ENCODE results near the gene NPFFR2. TPM values are rescaled to one million over a fixed set of nuclear protein-coding genes. Genes with fewer than 3 reads are reported as not detected.

The NPFFR2 gene
- total RNA-seq, 1 experiment from 2014 or later = not detected

DNA sequence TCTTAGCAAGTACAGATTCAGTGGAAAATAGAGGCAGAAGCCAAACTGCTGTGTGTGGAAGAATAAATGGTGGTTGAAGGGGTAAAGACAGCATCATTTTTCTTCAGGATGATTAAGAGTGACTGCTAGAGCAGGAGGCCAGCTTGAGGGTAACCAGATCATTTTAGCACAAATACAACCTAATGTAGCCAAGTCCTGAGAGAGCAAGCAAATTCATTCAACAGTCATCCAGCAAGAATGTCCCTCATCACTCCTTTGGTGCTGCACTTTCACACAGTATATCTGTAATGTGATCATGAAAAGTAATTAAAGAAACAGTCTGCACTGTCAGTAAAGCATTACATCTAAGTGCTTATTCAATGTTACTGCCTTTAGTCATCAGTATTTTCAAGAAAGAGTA lies 44.8 kb downstream of the NPFFR2 start:
- ChIA-PET RAD21 (ENCODE audit: low non-redundant PET in 1 of 2, low total read pairs in 2 of 2, uncharacterized antibody in 2 of 2, unreplicated experiment in 2 of 2) (no interaction called here), CTCF (no interaction called here), POLR2A (no interaction called here)
- Histone ChIP-seq H3K36me3 (ENCODE audit: control insufficient read depth in 1 of 2, insufficient read depth in 2 of 2, low read length in 2 of 2) (no peaks in the 10 kb centered on the region), H3K27me3 (ENCODE audit: insufficient read depth, low read length) (no peaks in the 10 kb centered on the region), H3K79me2 (ENCODE audit: insufficient read depth, low read length) (no peaks in the 10 kb centered on the region), H3K9me2 (ENCODE audit: insufficient read depth) (no peaks in the 10 kb centered on the region), H4K20me1 (ENCODE audit: insufficient read depth) (no peaks in the 10 kb centered on the region), H3K4me1 (ENCODE audit: control insufficient read depth in 1 of 2, insufficient read depth in 2 of 2, low read length in 2 of 2) (no peaks in the 10 kb centered on the region), H3K9me3 (ENCODE audit: control insufficient read depth in 1 of 2, insufficient read depth in 1 of 2, low read depth in 1 of 2, low read length in 2 of 2) (peaks cover 7% of the 10 kb centered on the region in 2 experiments; a peak in 3 of 4 replicates), H3K4me3 (replicated peaks in 1 of 2; ENCODE audit: low read depth in 1 of 2, low read length in 2 of 2) (no peak overlapping the region), H3K27ac (ENCODE audit: low read depth, low read length) (no peak overlapping the region), H2AFZ (ENCODE audit: low read depth, low read length, poor library complexity, severe bottlenecking) (no peak overlapping the region), H3K4me2 (ENCODE audit: low read length) (no peak overlapping the region), H3K9ac (ENCODE audit: low read length) (no peak overlapping the region)
- no peak for DNase-seq (ENCODE audit: low read depth, low spot score)
- intact Hi-C loops (cut with micrococcal nuclease) = no loop called here
- TF ChIP-seq TCF7L2 (IDR thresholded peaks at IDR 0.05; ENCODE audit: borderline replicate concordance, extremely low read depth, insufficient read depth, insufficient read length) = no peak
- BruUV-seq (replicated peaks) = no TSS peak
- ATAC-seq = no peak

DNA sequence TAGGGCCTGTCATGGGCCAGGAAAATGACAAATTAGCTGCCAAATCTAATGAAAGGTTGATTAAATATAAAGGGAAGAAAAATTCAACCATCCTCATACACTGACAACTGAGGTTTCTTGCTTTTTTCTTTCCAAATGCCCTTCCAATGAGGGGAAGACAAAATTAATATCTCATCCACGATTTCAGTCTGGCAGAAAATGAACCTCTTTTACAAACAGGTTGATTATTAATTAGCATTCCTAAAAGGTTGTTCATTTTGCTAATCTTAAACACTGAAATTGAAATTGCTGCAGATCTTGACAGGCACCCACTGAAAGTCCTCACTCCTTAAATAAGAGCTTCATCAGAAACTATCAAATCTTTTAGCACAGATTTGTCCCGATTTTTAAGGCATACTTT lies 45.5 kb downstream of the NPFFR2 start:
- POLR2A ChIA-PET = no interaction called here
- H3K79me2 ChIP-seq (ENCODE audit: insufficient read depth, low read length) = no peaks in the 10 kb centered on the region
- no peak for ATAC-seq
- TF ChIP-seq YY1 (IDR thresholded peaks at IDR 0.05; ENCODE audit: extremely low read depth, insufficient replicate concordance, low read depth, low read length) = no peak
- TF ChIP-seq TCF7L2 (IDR thresholded peaks at IDR 0.05; ENCODE audit: borderline replicate concordance, extremely low read depth, insufficient read depth, insufficient read length) = no peak
- TF ChIP-seq JUND (IDR thresholded peaks at IDR 0.05) = no peak
- no peak for TF ChIP-seq CEBPB (IDR thresholded peaks at IDR 0.05; ENCODE audit: low read depth)
- TF ChIP-seq, protein P1, sequence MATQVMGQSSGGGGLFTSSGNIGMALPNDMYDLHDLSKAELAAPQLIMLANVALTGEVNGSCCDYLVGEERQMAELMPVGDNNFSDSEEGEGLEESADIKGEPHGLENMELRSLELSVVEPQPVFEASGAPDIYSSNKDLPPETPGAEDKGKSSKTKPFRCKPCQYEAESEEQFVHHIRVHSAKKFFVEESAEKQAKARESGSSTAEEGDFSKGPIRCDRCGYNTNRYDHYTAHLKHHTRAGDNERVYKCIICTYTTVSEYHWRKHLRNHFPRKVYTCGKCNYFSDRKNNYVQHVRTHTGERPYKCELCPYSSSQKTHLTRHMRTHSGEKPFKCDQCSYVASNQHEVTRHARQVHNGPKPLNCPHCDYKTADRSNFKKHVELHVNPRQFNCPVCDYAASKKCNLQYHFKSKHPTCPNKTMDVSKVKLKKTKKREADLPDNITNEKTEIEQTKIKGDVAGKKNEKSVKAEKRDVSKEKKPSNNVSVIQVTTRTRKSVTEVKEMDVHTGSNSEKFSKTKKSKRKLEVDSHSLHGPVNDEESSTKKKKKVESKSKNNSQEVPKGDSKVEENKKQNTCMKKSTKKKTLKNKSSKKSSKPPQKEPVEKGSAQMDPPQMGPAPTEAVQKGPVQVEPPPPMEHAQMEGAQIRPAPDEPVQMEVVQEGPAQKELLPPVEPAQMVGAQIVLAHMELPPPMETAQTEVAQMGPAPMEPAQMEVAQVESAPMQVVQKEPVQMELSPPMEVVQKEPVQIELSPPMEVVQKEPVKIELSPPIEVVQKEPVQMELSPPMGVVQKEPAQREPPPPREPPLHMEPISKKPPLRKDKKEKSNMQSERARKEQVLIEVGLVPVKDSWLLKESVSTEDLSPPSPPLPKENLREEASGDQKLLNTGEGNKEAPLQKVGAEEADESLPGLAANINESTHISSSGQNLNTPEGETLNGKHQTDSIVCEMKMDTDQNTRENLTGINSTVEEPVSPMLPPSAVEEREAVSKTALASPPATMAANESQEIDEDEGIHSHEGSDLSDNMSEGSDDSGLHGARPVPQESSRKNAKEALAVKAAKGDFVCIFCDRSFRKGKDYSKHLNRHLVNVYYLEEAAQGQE (IDR thresholded peaks at IDR 0.05; ENCODE audit: low read depth) = no peak
- TF ChIP-seq, protein P2, sequence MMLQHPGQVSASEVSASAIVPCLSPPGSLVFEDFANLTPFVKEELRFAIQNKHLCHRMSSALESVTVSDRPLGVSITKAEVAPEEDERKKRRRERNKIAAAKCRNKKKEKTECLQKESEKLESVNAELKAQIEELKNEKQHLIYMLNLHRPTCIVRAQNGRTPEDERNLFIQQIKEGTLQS (IDR thresholded peaks at IDR 0.05) = no peak
- TF ChIP-seq POLR2A (IDR thresholded peaks at IDR 0.05; ENCODE audit: borderline replicate concordance, extremely low read depth, insufficient read depth, insufficient read length) = no peak
- TF ChIP-seq FOSL1 (IDR thresholded peaks at IDR 0.05; ENCODE audit: low read depth) = no peak
- no peak for TF ChIP-seq RAD21 (IDR thresholded peaks at IDR 0.05; ENCODE audit: low read depth)
- TF ChIP-seq, protein P3, sequence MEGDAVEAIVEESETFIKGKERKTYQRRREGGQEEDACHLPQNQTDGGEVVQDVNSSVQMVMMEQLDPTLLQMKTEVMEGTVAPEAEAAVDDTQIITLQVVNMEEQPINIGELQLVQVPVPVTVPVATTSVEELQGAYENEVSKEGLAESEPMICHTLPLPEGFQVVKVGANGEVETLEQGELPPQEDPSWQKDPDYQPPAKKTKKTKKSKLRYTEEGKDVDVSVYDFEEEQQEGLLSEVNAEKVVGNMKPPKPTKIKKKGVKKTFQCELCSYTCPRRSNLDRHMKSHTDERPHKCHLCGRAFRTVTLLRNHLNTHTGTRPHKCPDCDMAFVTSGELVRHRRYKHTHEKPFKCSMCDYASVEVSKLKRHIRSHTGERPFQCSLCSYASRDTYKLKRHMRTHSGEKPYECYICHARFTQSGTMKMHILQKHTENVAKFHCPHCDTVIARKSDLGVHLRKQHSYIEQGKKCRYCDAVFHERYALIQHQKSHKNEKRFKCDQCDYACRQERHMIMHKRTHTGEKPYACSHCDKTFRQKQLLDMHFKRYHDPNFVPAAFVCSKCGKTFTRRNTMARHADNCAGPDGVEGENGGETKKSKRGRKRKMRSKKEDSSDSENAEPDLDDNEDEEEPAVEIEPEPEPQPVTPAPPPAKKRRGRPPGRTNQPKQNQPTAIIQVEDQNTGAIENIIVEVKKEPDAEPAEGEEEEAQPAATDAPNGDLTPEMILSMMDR (IDR thresholded peaks at IDR 0.05 in 2 of 3, conservative IDR thresholded peaks at IDR 0.05 in 1 of 3; ENCODE audit: borderline replicate concordance in 1 of 3, insufficient read depth in 1 of 3, low read depth in 2 of 3, low read length in 2 of 3) = no peak
- TF ChIP-seq, protein P4, sequence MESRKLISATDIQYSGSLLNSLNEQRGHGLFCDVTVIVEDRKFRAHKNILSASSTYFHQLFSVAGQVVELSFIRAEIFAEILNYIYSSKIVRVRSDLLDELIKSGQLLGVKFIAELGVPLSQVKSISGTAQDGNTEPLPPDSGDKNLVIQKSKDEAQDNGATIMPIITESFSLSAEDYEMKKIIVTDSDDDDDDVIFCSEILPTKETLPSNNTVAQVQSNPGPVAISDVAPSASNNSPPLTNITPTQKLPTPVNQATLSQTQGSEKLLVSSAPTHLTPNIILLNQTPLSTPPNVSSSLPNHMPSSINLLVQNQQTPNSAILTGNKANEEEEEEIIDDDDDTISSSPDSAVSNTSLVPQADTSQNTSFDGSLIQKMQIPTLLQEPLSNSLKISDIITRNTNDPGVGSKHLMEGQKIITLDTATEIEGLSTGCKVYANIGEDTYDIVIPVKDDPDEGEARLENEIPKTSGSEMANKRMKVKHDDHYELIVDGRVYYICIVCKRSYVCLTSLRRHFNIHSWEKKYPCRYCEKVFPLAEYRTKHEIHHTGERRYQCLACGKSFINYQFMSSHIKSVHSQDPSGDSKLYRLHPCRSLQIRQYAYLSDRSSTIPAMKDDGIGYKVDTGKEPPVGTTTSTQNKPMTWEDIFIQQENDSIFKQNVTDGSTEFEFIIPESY (IDR thresholded peaks at IDR 0.05; ENCODE audit: extremely low read depth, insufficient replicate concordance, low read length) = no peak
- TF ChIP-seq CBX3 (IDR thresholded peaks at IDR 0.05; ENCODE audit: low read depth) = no peak
- no peak for TF ChIP-seq POLR2AphosphoS5 (IDR thresholded peaks at IDR 0.05; ENCODE audit: low read depth, low read length)

More for the DNA sequence above, 45.5 kb downstream of the NPFFR2 start:
- H3K9ac ChIP-seq (ENCODE audit: low read length) = no peak overlapping the region
- no peaks in the 10 kb centered on the region for H3K9me2 ChIP-seq (ENCODE audit: insufficient read depth)
- no peak overlapping the region for H3K27ac ChIP-seq (ENCODE audit: low read depth, low read length)
- BruUV-seq (replicated peaks) = no TSS peak
- CTCF ChIA-PET = no interaction called here
- no peak for DNase-seq (ENCODE audit: low read depth, low spot score)
- H3K27me3 ChIP-seq (ENCODE audit: insufficient read depth, low read length) = no peaks in the 10 kb centered on the region
- H3K4me3 ChIP-seq (replicated peaks in 1 of 2; ENCODE audit: low read depth in 1 of 2, low read length in 2 of 2) = no peak overlapping the region
- no peaks in the 10 kb centered on the region for H3K36me3 ChIP-seq (ENCODE audit: control insufficient read depth in 1 of 2, insufficient read depth in 2 of 2, low read length in 2 of 2)
- H2AFZ ChIP-seq (ENCODE audit: low read depth, low read length, poor library complexity, severe bottlenecking) = no peak overlapping the region
- intact Hi-C loops (cut with micrococcal nuclease) = no loop called here
- H4K20me1 ChIP-seq (ENCODE audit: insufficient read depth) = no peaks in the 10 kb centered on the region
- RAD21 ChIA-PET (ENCODE audit: low non-redundant PET in 1 of 2, low total read pairs in 2 of 2, uncharacterized antibody in 2 of 2, unreplicated experiment in 2 of 2) = no interaction called here
- no peaks in the 10 kb centered on the region for H3K4me1 ChIP-seq (ENCODE audit: control insufficient read depth in 1 of 2, insufficient read depth in 2 of 2, low read length in 2 of 2)
- H3K9me3 ChIP-seq (ENCODE audit: control insufficient read depth in 1 of 2, insufficient read depth in 1 of 2, low read depth in 1 of 2, low read length in 2 of 2) = peaks cover 0 to 6% of the 10 kb centered on the region in 2 experiments; a peak in 2 of 4 replicates
- no peak overlapping the region for H3K4me2 ChIP-seq (ENCODE audit: low read length)

Data from HCT116 (cell line).